ENCODE results near the gene C1orf116.

DNA sequence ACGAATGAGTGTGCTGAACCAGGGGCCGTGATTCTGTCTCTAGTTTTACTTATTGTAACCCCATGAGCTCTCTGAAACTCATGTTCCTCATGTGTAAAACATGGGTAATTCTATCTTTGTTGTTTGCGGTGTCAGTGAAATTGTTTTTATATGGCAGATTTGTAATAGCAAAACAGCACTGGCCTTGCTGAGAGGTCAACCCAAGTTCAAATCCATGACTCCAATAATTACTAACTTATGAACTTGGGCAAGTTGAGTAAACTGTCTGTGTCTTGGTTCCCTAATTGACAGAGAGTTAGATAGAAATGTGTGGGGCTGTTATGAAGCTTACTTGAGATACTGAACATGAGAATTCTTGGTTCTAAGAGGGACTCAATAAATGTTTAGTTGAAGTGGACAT is 17.8 kb downstream of the C1orf116 start:
- TF ChIP-seq POLR2A (IDR thresholded peaks at IDR 0.05) (no peak), CTCF (IDR thresholded peaks at IDR 0.05) (no peak)
